Measurements from ENCODE around the gene KRTAP5-5.
A peak's percentile ranks its signal among the peaks of the same experiment; 100 is the strongest.

Gene KRTAP5-5

GRCh38 chr11:1639102-1639620, 9.6 kb downstream of the KRTAP5-5 start:
- no peak for DNase-seq (ENCODE audit: extremely low read depth, insufficient read length)

GRCh38 chr11:1639666-1640065, 10.1 kb downstream of the KRTAP5-5 start:
- Histone ChIP-seq H3K27me3 (replicated peaks; ENCODE audit: control insufficient read depth, insufficient read depth, low read length) (no peaks in the 10 kb centered on the region; the same call in 1 of the 2 replicates), H3K36me3 (ENCODE audit: control insufficient read depth, insufficient read depth, low read length) (no peaks in the 10 kb centered on the region), H3K4me3 (replicated peaks; ENCODE audit: low read depth, low read length) (no peak overlapping the region)
- no peak for TF ChIP-seq CTCF (IDR thresholded peaks at IDR 0.05; ENCODE audit: insufficient read depth, low read length, poor library complexity, severe bottlenecking)
- no peak for DNase-seq (ENCODE audit: extremely low read depth, insufficient read length)

More at GRCh38 chr11:1639102-1639620, 9.6 kb downstream of the KRTAP5-5 start:
- no peak overlapping the region for H3K4me3 ChIP-seq (replicated peaks; ENCODE audit: low read depth, low read length)
- no peaks in the 10 kb centered on the region for H3K36me3 ChIP-seq (ENCODE audit: control insufficient read depth, insufficient read depth, low read length)
- no peaks in the 10 kb centered on the region; the same call in 1 of the 2 replicates for H3K27me3 ChIP-seq (replicated peaks; ENCODE audit: control insufficient read depth, insufficient read depth, low read length)
- no peak for TF ChIP-seq CTCF (IDR thresholded peaks at IDR 0.05; ENCODE audit: insufficient read depth, low read length, poor library complexity, severe bottlenecking)

GRCh38 chr11:1640076-1640946, 10.7 kb downstream of the KRTAP5-5 start:
- no peak for DNase-seq (ENCODE audit: extremely low read depth, insufficient read length)
- Histone ChIP-seq H3K4me3 (replicated peaks; ENCODE audit: low read depth, low read length) (no peak overlapping the region), H3K36me3 (ENCODE audit: control insufficient read depth, insufficient read depth, low read length) (no peaks in the 10 kb centered on the region), H3K27me3 (replicated peaks; ENCODE audit: control insufficient read depth, insufficient read depth, low read length) (no peaks in the 10 kb centered on the region; the same call in 1 of the 2 replicates)
- peak; percentile 90 for TF ChIP-seq CTCF (IDR thresholded peaks at IDR 0.05; ENCODE audit: insufficient read depth, low read length, poor library complexity, severe bottlenecking)

- no peak for DNase-seq (ENCODE audit: extremely low read depth, insufficient read length)
- TF ChIP-seq CTCF (IDR thresholded peaks at IDR 0.05; ENCODE audit: insufficient read depth, low read length, poor library complexity, severe bottlenecking): no peak
These were observed 11.5 kb downstream of the KRTAP5-5 start for GRCh38 chr11:1641096-1641495.

GRCh38 chr11:1642288-1643145, 12.9 kb downstream of the KRTAP5-5 start:
- Histone ChIP-seq H3K27me3 (replicated peaks; ENCODE audit: control insufficient read depth, insufficient read depth, low read length) (no peaks in the 10 kb centered on the region; the same call in 1 of the 2 replicates), H3K4me3 (replicated peaks; ENCODE audit: low read depth, low read length) (no peak overlapping the region), H3K36me3 (ENCODE audit: control insufficient read depth, insufficient read depth, low read length) (no peaks in the 10 kb centered on the region)
- TF ChIP-seq CTCF (IDR thresholded peaks at IDR 0.05; ENCODE audit: insufficient read depth, low read length, poor library complexity, severe bottlenecking): no peak
- DNase-seq (ENCODE audit: extremely low read depth, insufficient read length): no peak

More at GRCh38 chr11:1641096-1641495, 11.5 kb downstream of the KRTAP5-5 start:
- Histone ChIP-seq H3K4me3 (replicated peaks; ENCODE audit: low read depth, low read length) (no peak overlapping the region), H3K36me3 (ENCODE audit: control insufficient read depth, insufficient read depth, low read length) (no peaks in the 10 kb centered on the region), H3K27me3 (replicated peaks; ENCODE audit: control insufficient read depth, insufficient read depth, low read length) (no peaks in the 10 kb centered on the region; the same call in 1 of the 2 replicates)

Data from GM06990 (cell line).